ENCODE measurements around the gene TBC1D23. TPM values are rescaled to one million over a fixed set of nuclear protein-coding genes. Genes with fewer than 3 reads are reported as not detected.
"Not testable (repeated sequence)": the region's sequence is repeated elsewhere in the genome, so short reads cannot be mapped to it uniquely, and the experiment has no call there.

TBC1D23 gene
- polyA plus RNA-seq, 4 donors = 17.9 to 40.9 (median 36.0) TPM

GRCh38 chr3:100226712-100227429, 33.9 kb upstream of the TBC1D23 start:
- Histone ChIP-seq H3K4me1 (ENCODE audit: control insufficient read depth in 3 of 3, insufficient read depth in 2 of 3, low read depth in 1 of 3, low read length in 2 of 3) (no peaks in the 10 kb centered on the region), H3K27me3 (ENCODE audit: control insufficient read depth in 3 of 3, insufficient read depth in 3 of 3, low read length in 3 of 3) (no peaks in the 10 kb centered on the region), H3K9me3 (ENCODE audit: control insufficient read depth in 2 of 2, insufficient read depth in 1 of 2, low read depth in 1 of 2, low read length in 1 of 2) (peaks cover 0 to 5% of the 10 kb centered on the region in 2 donors), H3K36me3 (ENCODE audit: control insufficient read depth in 3 of 3, insufficient read depth in 2 of 3, low read depth in 1 of 3, low read length in 3 of 3) (no peaks in the 10 kb centered on the region), H3K4me3 (ENCODE audit: low read depth in 1 of 3, low read length in 3 of 3) (no peak overlapping the region), H3K27ac (ENCODE audit: low read depth in 1 of 3, low read length in 2 of 3) (peak overlapping the region in 1 of 3 donors; percentile 40)
- no peak for DNase-seq
- WGBS, 3 donors = 58 to 66% (median 64%) methylated on average over 6 of the region's 6 CpGs
- no peak for FAIRE-seq

- Histone ChIP-seq H3K27ac (ENCODE audit: low read depth in 1 of 3, low read length in 2 of 3) (peak overlapping the region in 1 of 3 donors; percentile 40), H3K27me3 (ENCODE audit: control insufficient read depth in 3 of 3, insufficient read depth in 3 of 3, low read length in 3 of 3) (no peaks in the 10 kb centered on the region), H3K4me1 (ENCODE audit: control insufficient read depth in 3 of 3, insufficient read depth in 2 of 3, low read depth in 1 of 3, low read length in 2 of 3) (no peaks in the 10 kb centered on the region), H3K4me3 (ENCODE audit: low read depth in 1 of 3, low read length in 3 of 3) (no peak overlapping the region), H3K9me3 (ENCODE audit: control insufficient read depth in 2 of 2, insufficient read depth in 1 of 2, low read depth in 1 of 2, low read length in 1 of 2) (peaks cover 0 to 5% of the 10 kb centered on the region in 2 donors), H3K36me3 (ENCODE audit: control insufficient read depth in 3 of 3, insufficient read depth in 2 of 3, low read depth in 1 of 3, low read length in 3 of 3) (no peaks in the 10 kb centered on the region)
- DNase-seq = no peak
- FAIRE-seq = no peak
- WGBS, 3 donors = 87 to 95% (median 92%) methylated on average over 2 of the region's 2 CpGs
Measured at GRCh38 chr3:100227511-100227921, 33.3 kb upstream of the TBC1D23 start.

GRCh38 chr3:100228247-100228646, 32.5 kb upstream of the TBC1D23 start:
- Histone ChIP-seq H3K4me1 (ENCODE audit: control insufficient read depth in 3 of 3, insufficient read depth in 2 of 3, low read depth in 1 of 3, low read length in 2 of 3) (no peaks in the 10 kb centered on the region), H3K9me3 (ENCODE audit: control insufficient read depth in 2 of 2, insufficient read depth in 1 of 2, low read depth in 1 of 2, low read length in 1 of 2) (peaks cover 0 to 5% of the 10 kb centered on the region in 2 donors), H3K4me3 (ENCODE audit: low read depth in 1 of 3, low read length in 3 of 3) (no peak overlapping the region), H3K36me3 (ENCODE audit: control insufficient read depth in 3 of 3, insufficient read depth in 2 of 3, low read depth in 1 of 3, low read length in 3 of 3) (no peaks in the 10 kb centered on the region), H3K27me3 (ENCODE audit: control insufficient read depth in 3 of 3, insufficient read depth in 3 of 3, low read length in 3 of 3) (no peaks in the 10 kb centered on the region), H3K27ac (ENCODE audit: low read depth in 1 of 3, low read length in 2 of 3) (no peak overlapping the region)
- WGBS, 3 donors = 66 to 80% (median 73%) methylated on average over 1 of the region's 1 CpG
- DNase-seq (no peak), FAIRE-seq (no peak)

- H3K36me3 ChIP-seq (ENCODE audit: control insufficient read depth in 3 of 3, insufficient read depth in 2 of 3, low read depth in 1 of 3, low read length in 3 of 3); H3K9me3 ChIP-seq (ENCODE audit: control insufficient read depth in 2 of 2, insufficient read depth in 1 of 2, low read depth in 1 of 2, low read length in 1 of 2); H3K4me1 ChIP-seq (ENCODE audit: control insufficient read depth in 3 of 3, insufficient read depth in 2 of 3, low read depth in 1 of 3, low read length in 2 of 3); H3K4me3 ChIP-seq (ENCODE audit: low read depth in 1 of 3, low read length in 3 of 3); H3K27me3 ChIP-seq (ENCODE audit: control insufficient read depth in 3 of 3, insufficient read depth in 3 of 3, low read length in 3 of 3); FAIRE-seq; H3K27ac ChIP-seq (ENCODE audit: low read depth in 1 of 3, low read length in 2 of 3); DNase-seq: not testable (repeated sequence)
- 77 to 89% (median 86%) methylated on average over 3 of the region's 3 CpGs for WGBS, 3 donors
Measured at GRCh38 chr3:100229188-100229587, 31.6 kb upstream of the TBC1D23 start.

- H3K36me3 ChIP-seq (ENCODE audit: control insufficient read depth in 3 of 3, insufficient read depth in 2 of 3, low read depth in 1 of 3, low read length in 3 of 3) = no peaks in the 10 kb centered on the region
- FAIRE-seq = no peak
- 92 to 98% (median 97%) methylated on average over 3 of the region's 3 CpGs for WGBS, 3 donors
- no peak overlapping the region for H3K27ac ChIP-seq (ENCODE audit: low read depth in 1 of 3, low read length in 2 of 3)
- H3K4me1 ChIP-seq (ENCODE audit: control insufficient read depth in 3 of 3, insufficient read depth in 2 of 3, low read depth in 1 of 3, low read length in 2 of 3) = no peaks in the 10 kb centered on the region
- no peak for DNase-seq
- peaks cover 0 to 5% of the 10 kb centered on the region in 2 donors for H3K9me3 ChIP-seq (ENCODE audit: control insufficient read depth in 2 of 2, insufficient read depth in 1 of 2, low read depth in 1 of 2, low read length in 1 of 2)
- no peaks in the 10 kb centered on the region for H3K27me3 ChIP-seq (ENCODE audit: control insufficient read depth in 3 of 3, insufficient read depth in 3 of 3, low read length in 3 of 3)
- no peak overlapping the region for H3K4me3 ChIP-seq (ENCODE audit: low read depth in 1 of 3, low read length in 3 of 3)
Measured at GRCh38 chr3:100230710-100231109, 30.1 kb upstream of the TBC1D23 start.

- H3K27ac ChIP-seq (ENCODE audit: low read depth in 1 of 3, low read length in 2 of 3) = no peak overlapping the region
- peaks cover 0 to 5% of the 10 kb centered on the region in 2 donors for H3K9me3 ChIP-seq (ENCODE audit: control insufficient read depth in 2 of 2, insufficient read depth in 1 of 2, low read depth in 1 of 2, low read length in 1 of 2)
- H3K36me3 ChIP-seq (ENCODE audit: control insufficient read depth in 3 of 3, insufficient read depth in 2 of 3, low read depth in 1 of 3, low read length in 3 of 3) = no peaks in the 10 kb centered on the region
- no peak for DNase-seq
- 89 to 96% (median 94%) methylated on average over 2 of the region's 2 CpGs for WGBS, 3 donors
- no peak overlapping the region for H3K4me3 ChIP-seq (ENCODE audit: low read depth in 1 of 3, low read length in 3 of 3)
- no peaks in the 10 kb centered on the region for H3K4me1 ChIP-seq (ENCODE audit: control insufficient read depth in 3 of 3, insufficient read depth in 2 of 3, low read depth in 1 of 3, low read length in 2 of 3)
- H3K27me3 ChIP-seq (ENCODE audit: control insufficient read depth in 3 of 3, insufficient read depth in 3 of 3, low read length in 3 of 3) = no peaks in the 10 kb centered on the region
- FAIRE-seq = no peak
Measured at GRCh38 chr3:100231668-100232067, 29.1 kb upstream of the TBC1D23 start.

- H3K9me3 ChIP-seq (ENCODE audit: control insufficient read depth in 2 of 2, insufficient read depth in 1 of 2, low read depth in 1 of 2, low read length in 1 of 2) = peaks cover 0 to 24% of the 10 kb centered on the region in 2 donors
- no peaks in the 10 kb centered on the region for H3K4me1 ChIP-seq (ENCODE audit: control insufficient read depth in 3 of 3, insufficient read depth in 2 of 3, low read depth in 1 of 3, low read length in 2 of 3)
- 87 to 98% (median 94%) methylated on average over 2 of the region's 2 CpGs for WGBS, 3 donors
- DNase-seq (no peak), FAIRE-seq (no peak)
- no peaks in the 10 kb centered on the region for H3K27me3 ChIP-seq (ENCODE audit: control insufficient read depth in 3 of 3, insufficient read depth in 3 of 3, low read length in 3 of 3)
- H3K4me3 ChIP-seq (ENCODE audit: low read depth in 1 of 3, low read length in 3 of 3) = no peak overlapping the region
- no peaks in the 10 kb centered on the region for H3K36me3 ChIP-seq (ENCODE audit: control insufficient read depth in 3 of 3, insufficient read depth in 2 of 3, low read depth in 1 of 3, low read length in 3 of 3)
- H3K27ac ChIP-seq (ENCODE audit: low read depth in 1 of 3, low read length in 2 of 3) = no peak overlapping the region
Measured at GRCh38 chr3:100234364-100234763, 26.4 kb upstream of the TBC1D23 start.

- no peak overlapping the region for H3K27ac ChIP-seq (ENCODE audit: low read depth in 1 of 3, low read length in 2 of 3)
- no peaks in the 10 kb centered on the region for H3K27me3 ChIP-seq (ENCODE audit: control insufficient read depth in 3 of 3, insufficient read depth in 3 of 3, low read length in 3 of 3)
- no peaks in the 10 kb centered on the region for H3K4me1 ChIP-seq (ENCODE audit: control insufficient read depth in 3 of 3, insufficient read depth in 2 of 3, low read depth in 1 of 3, low read length in 2 of 3)
- H3K9me3 ChIP-seq (ENCODE audit: control insufficient read depth in 2 of 2, insufficient read depth in 1 of 2, low read depth in 1 of 2, low read length in 1 of 2) = peaks cover 0 to 23% of the 10 kb centered on the region in 2 donors
- WGBS, 3 donors = 96 to 100% (median 100%) methylated on average over 1 of the region's 1 CpG
- H3K36me3 ChIP-seq (ENCODE audit: control insufficient read depth in 3 of 3, insufficient read depth in 2 of 3, low read depth in 1 of 3, low read length in 3 of 3) = no peaks in the 10 kb centered on the region
- FAIRE-seq (no peak), DNase-seq (no peak)
- no peak overlapping the region for H3K4me3 ChIP-seq (ENCODE audit: low read depth in 1 of 3, low read length in 3 of 3)
Measured at GRCh38 chr3:100238599-100238998, 22.2 kb upstream of the TBC1D23 start.

GRCh38 chr3:100242471-100242870, 18.3 kb upstream of the TBC1D23 start:
- WGBS, 3 donors = 68 to 77% (median 76%) methylated on average over 1 of the region's 1 CpG
- FAIRE-seq = not testable (repeated sequence)

More at GRCh38 chr3:100242471-100242870, 18.3 kb upstream of the TBC1D23 start:
- H3K4me3 ChIP-seq (ENCODE audit: low read depth in 1 of 3, low read length in 3 of 3); H3K4me1 ChIP-seq (ENCODE audit: control insufficient read depth in 3 of 3, insufficient read depth in 2 of 3, low read depth in 1 of 3, low read length in 2 of 3); H3K27ac ChIP-seq (ENCODE audit: low read depth in 1 of 3, low read length in 2 of 3); H3K36me3 ChIP-seq (ENCODE audit: control insufficient read depth in 3 of 3, insufficient read depth in 2 of 3, low read depth in 1 of 3, low read length in 3 of 3); H3K27me3 ChIP-seq (ENCODE audit: control insufficient read depth in 3 of 3, insufficient read depth in 3 of 3, low read length in 3 of 3); DNase-seq: not testable (repeated sequence)
- peaks cover 0 to 21% of the 10 kb centered on the region in 2 donors for H3K9me3 ChIP-seq (ENCODE audit: control insufficient read depth in 2 of 2, insufficient read depth in 1 of 2, low read depth in 1 of 2, low read length in 1 of 2)
